SK-N-MC (cell line): ENCODE results near the gene HNRNPM.
"Not testable (repeated sequence)": the region's sequence is repeated elsewhere in the genome, so short reads cannot be mapped to it uniquely, and the experiment has no call there.

ENCODE experiments used
- DNase-seq: peaks from one replicate; pipeline ENCODE4 v3.0.0-alpha.2; 2011; ENCODE audit warnings: low read depth, low spot score
- H3K27ac ChIP-seq: fragments of 200-600 bp; sonication (generic); 2 replicates; pipeline ENCODE4 v1.5.1; 2016; ENCODE audit warnings: mixed run types
- H3K36me3 ChIP-seq: fragments of 200-600 bp; sonication (generic); 2 replicates; pipeline ENCODE4 v1.6.1; 2017; ENCODE audit warnings: antibody characterized with exemption, low read length, mixed read lengths; ENCODE audit not compliant: insufficient read depth
- H3K4me3 ChIP-seq: fragments of 200-600 bp; sonication (generic); 2 replicates; pipeline ENCODE4 v1.5.1; 2016
- H3K9ac ChIP-seq: fragments of 200-600 bp; sonication (generic); 2 replicates; pipeline ENCODE4 v1.8.0; 2017; ENCODE audit warnings: mixed run types, mixed read lengths; ENCODE audit not compliant: insufficient read length
- H3K9me3 ChIP-seq: fragments of 200-600 bp; sonication (generic); 2 replicates; pipeline ENCODE4 v1.6.1; 2017; ENCODE audit warnings: low read depth, mild to moderate bottlenecking, antibody characterized with exemption, low read length, moderate library complexity, mixed read lengths
- EZH2 ChIP-seq: fragments of 200-600 bp; sonication (generic); IDR thresholded peaks from one replicate; pipeline ENCODE4 v1.6.1; 2017; ENCODE audit warnings: antibody characterized with exemption
- FOXP2 ChIP-seq: optimal IDR thresholded peaks from 2 replicates; pipeline ENCODE3; 2011; ENCODE audit warnings: mild to moderate bottlenecking, moderate library complexity; ENCODE audit not compliant: insufficient read depth; ENCODE audit errors: extremely low read length, control extremely low read depth
- POLR2AphosphoS5 ChIP-seq: IDR thresholded peaks from 2 replicates; pipeline ENCODE4 v1.6.1; 2012; ENCODE audit warnings: mild to moderate bottlenecking, low read depth, low read length, borderline replicate concordance

Gene HNRNPM

GRCh38 chr19:8513036-8513686 lies 68.4 kb downstream of the HNRNPM start:
- no peaks in the 10 kb centered on the region for H3K9me3 ChIP-seq
- TF ChIP-seq POLR2AphosphoS5 (no peak), EZH2 (no peak), FOXP2 (no peak)
- DNase-seq: no peak
- peak overlapping the region; percentile 95 for H3K4me3 ChIP-seq
- peaks cover 4% of the 10 kb centered on the region; the same call in 1 of the 2 replicates for H3K36me3 ChIP-seq
- H3K9ac ChIP-seq: peak overlapping the region; percentile 98
- peak overlapping the region; percentile 98 for H3K27ac ChIP-seq

GRCh38 chr19:8513687-8514504 lies 69.1 kb downstream of the HNRNPM start, which contains the start of gene ZNF414:
Gene ZNF414, minus strand, starts transcription at chr19:8514167. Its CDS starts 121 bp downstream, at chr19:8514046.
- TF ChIP-seq EZH2 (no peak), POLR2AphosphoS5 (peak; percentile 88), FOXP2 (peak; percentile 33)
- peak within 1 kb of the TSS; percentile 98 for H3K27ac ChIP-seq
- no peak for DNase-seq
- peak within 1 kb of the TSS; percentile 98 for H3K9ac ChIP-seq
- peaks cover 4% of the 10 kb centered on the region; the same call in 1 of the 2 replicates for H3K36me3 ChIP-seq
- H3K9me3 ChIP-seq: no peaks in the 10 kb centered on the region
- peak within 1 kb of the TSS; percentile 95 for H3K4me3 ChIP-seq

GRCh38 chr19:8514505-8515009 lies 69.8 kb downstream of the HNRNPM start:
- Histone ChIP-seq H3K9ac (peak overlapping the region; percentile 98), H3K4me3 (peak overlapping the region; percentile 95), H3K27ac (peak overlapping the region; percentile 98)
- not testable (repeated sequence) for H3K9me3 ChIP-seq, H3K36me3 ChIP-seq, DNase-seq

- TF ChIP-seq FOXP2: no peak
- TF ChIP-seq EZH2: no peak
- TF ChIP-seq POLR2AphosphoS5: no peak
- DNase-seq: no peak
- Histone ChIP-seq H3K9ac (no peak overlapping the region), H3K9me3 (no peaks in the 10 kb centered on the region), H3K27ac (no peak overlapping the region), H3K4me3 (no peak overlapping the region), H3K36me3 (peaks cover 4% of the 10 kb centered on the region; the same call in 1 of the 2 replicates)
These were observed 70.5 kb downstream of the HNRNPM start for GRCh38 chr19:8515317-8515716.

GRCh38 chr19:8517551-8518442 lies 73.0 kb downstream of the HNRNPM start:
- DNase-seq: no peak
- Histone ChIP-seq H3K9ac (no peak overlapping the region), H3K4me3 (no peak overlapping the region), H3K9me3 (no peaks in the 10 kb centered on the region), H3K27ac (no peak overlapping the region), H3K36me3 (no peaks in the 10 kb centered on the region)
- TF ChIP-seq FOXP2 (no peak), POLR2AphosphoS5 (no peak), EZH2 (no peak)

GRCh38 chr19:8518536-8518935 lies 73.8 kb downstream of the HNRNPM start:
- no peak overlapping the region for H3K9ac ChIP-seq
- TF ChIP-seq EZH2: no peak
- TF ChIP-seq POLR2AphosphoS5: no peak
- no peak for TF ChIP-seq FOXP2
- DNase-seq: no peak
- no peaks in the 10 kb centered on the region for H3K9me3 ChIP-seq
- H3K36me3 ChIP-seq: no peaks in the 10 kb centered on the region
- H3K27ac ChIP-seq: no peak overlapping the region
- H3K4me3 ChIP-seq: no peak overlapping the region

GRCh38 chr19:8519388-8519787 lies 74.6 kb downstream of the HNRNPM start:
- H3K36me3 ChIP-seq: no peaks in the 10 kb centered on the region
- H3K27ac ChIP-seq: no peak overlapping the region
- no peak for DNase-seq
- H3K9ac ChIP-seq: no peak overlapping the region
- no peak for TF ChIP-seq FOXP2
- TF ChIP-seq POLR2AphosphoS5: no peak
- no peak for TF ChIP-seq EZH2
- H3K9me3 ChIP-seq: no peaks in the 10 kb centered on the region
- H3K4me3 ChIP-seq: no peak overlapping the region

GRCh38 chr19:8525401-8525684 lies 80.6 kb downstream of the HNRNPM start:
- Histone ChIP-seq H3K9me3 (no peaks in the 10 kb centered on the region), H3K36me3 (no peaks in the 10 kb centered on the region), H3K4me3 (peak overlapping the region; percentile 81), H3K9ac (peak overlapping the region; percentile 76), H3K27ac (peak overlapping the region; percentile 83)
- TF ChIP-seq EZH2 (no peak), FOXP2 (peak; percentile 79), POLR2AphosphoS5 (no peak)
- no peak for DNase-seq
